Neural progenitor cell (in vitro differentiated cells): ENCODE results near the gene B9D1. TPM values are rescaled to one million over a fixed set of nuclear protein-coding genes. Genes with fewer than 3 reads are reported as not detected.

Source experiments
- DNase-seq: peaks from one replicate; pipeline ENCODE4 v3.0.0-alpha.2; 2016; ENCODE audit warnings: low spot score
- H2AFZ ChIP-seq: fragments of 200-600 bp; sonication (generic); replicated peaks from 2 replicates; pipeline ENCODE4 v1.6.1; 2016; ENCODE audit warnings: antibody characterized with exemption
- H3F3A ChIP-seq: fragments of 200-600 bp; sonication (generic); 2 replicates; pipeline ENCODE4 v1.6.1; 2016; ENCODE audit warnings: antibody characterized with exemption, low read depth
- H3K27ac ChIP-seq: fragments of 200-600 bp; sonication (generic); 2 replicates; pipeline ENCODE4 v1.5.1; 2016; ENCODE audit warnings: mild to moderate bottlenecking
- H3K27me3 ChIP-seq: fragments of 200-600 bp; sonication (generic); 2 replicates; pipeline ENCODE4 v1.6.1; 2016; ENCODE audit warnings: mild to moderate bottlenecking, moderate library complexity
- H3K36me3 ChIP-seq: fragments of 200-600 bp; sonication (generic); 2 replicates; pipeline ENCODE4 v1.5.1; 2016
- H3K4me1 ChIP-seq: fragments of 200-600 bp; sonication (generic); 2 replicates; pipeline ENCODE4 v1.6.1; 2016; ENCODE audit warnings: mixed run types
- H3K4me2 ChIP-seq: fragments of 200-600 bp; sonication (generic); 2 replicates; pipeline ENCODE4 v1.6.1; 2016
- H3K4me3 ChIP-seq: fragments of 200-600 bp; sonication (generic); 2 replicates; pipeline ENCODE4 v1.5.1; 2016
- H3K79me2 ChIP-seq: fragments of 200-600 bp; sonication (generic); 2 replicates; pipeline ENCODE4 v1.6.1; 2016; ENCODE audit warnings: low read depth
- H3K9ac ChIP-seq: fragments of 200-600 bp; sonication (generic); 2 replicates; pipeline ENCODE4 v1.6.1; 2016
- H3K9me3 ChIP-seq: fragments of 200-600 bp; sonication (generic); 2 replicates; pipeline ENCODE4 v1.5.1; 2016; ENCODE audit warnings: low read depth
- H4K20me1 ChIP-seq: fragments of 200-600 bp; sonication (generic); 2 replicates; pipeline ENCODE4 v1.6.1; 2016; ENCODE audit warnings: low read depth
- H3K27ac Mint-ChIP-seq: 3 replicates; pipeline ENCODE4 v1.8.0; 2021; ENCODE audit warnings: mixed read lengths
- H3K27me3 Mint-ChIP-seq: 2 replicates; pipeline ENCODE4 v1.8.0; 2022; ENCODE audit warnings: low read depth, mild to moderate bottlenecking, inconsistent platforms, moderate library complexity, mixed read lengths; ENCODE audit not compliant: insufficient read depth
- H3K36me3 Mint-ChIP-seq: 3 replicates; pipeline ENCODE4 v1.8.0; 2021; ENCODE audit warnings: mixed read lengths
- H3K4me1 Mint-ChIP-seq: 3 replicates; pipeline ENCODE4 v1.8.0; 2021; ENCODE audit warnings: mixed read lengths
- H3K4me3 Mint-ChIP-seq: 3 replicates; pipeline ENCODE4 v1.8.0; 2021; ENCODE audit warnings: mild to moderate bottlenecking, moderate library complexity, mixed read lengths
- H3K9me3 Mint-ChIP-seq: 3 replicates; pipeline ENCODE4 v1.8.0; 2020; ENCODE audit warnings: mixed read lengths
- CTCF ChIP-seq: fragments of 200-600 bp; sonication (generic); IDR thresholded peaks from 2 replicates; pipeline ENCODE4 v1.5.1; 2017; ENCODE audit warnings: antibody characterized with exemption, mild to moderate bottlenecking
- EZH2 ChIP-seq: fragments of 200-600 bp; sonication (generic); IDR thresholded peaks from 2 replicates; pipeline ENCODE4 v1.6.1; 2017; ENCODE audit warnings: antibody characterized with exemption, mild to moderate bottlenecking, moderate library complexity
- EZH2phosphoT487 ChIP-seq: fragments of 200-600 bp; sonication (generic); IDR thresholded peaks from 2 replicates; pipeline ENCODE4 v1.6.1; 2017; ENCODE audit warnings: antibody characterized with exemption
- total RNA-seq: library from RNA; depleted of rRNA; stranded (reverse); fragments of >200 nt; gene quantifications from 2 replicates; pipeline ENCODE4 v1.2.3, GENCODE V29; 2015; ENCODE audit warnings: low replicate concordance

Gene B9D1
- total RNA-seq, 1 donor from 2014 or later, result 15.1 TPM

GRCh38 chr17:19299866-19300265 lies 62.7 kb downstream of the B9D1 start:
- Histone ChIP-seq H4K20me1 (peaks cover 69% of the 10 kb centered on the region), H3K9me3 (no peaks in the 10 kb centered on the region), H3K27me3 (no peaks in the 10 kb centered on the region), H3K4me3 (peak overlapping the region; percentile 2), H3K79me2 (peaks cover 5% of the 10 kb centered on the region), H3K9ac (no peak overlapping the region), H3K4me1 (peaks cover 20% of the 10 kb centered on the region), H3K36me3 (no peaks in the 10 kb centered on the region), H3K27ac (peak overlapping the region; percentile 49), H2AFZ (no peak overlapping the region), H3F3A (peaks cover 19% of the 10 kb centered on the region), H3K4me2 (peak overlapping the region; percentile 65)
- H3K27ac Mint-ChIP-seq, result no peak overlapping the region
- peaks cover 5% of the 10 kb centered on the region for H3K36me3 Mint-ChIP-seq
- peaks cover 2% of the 10 kb centered on the region for H3K27me3 Mint-ChIP-seq
- no peak for DNase-seq
- no peaks in the 10 kb centered on the region for H3K9me3 Mint-ChIP-seq
- TF ChIP-seq EZH2phosphoT487 (no peak), CTCF (no peak), EZH2 (no peak)
- no peak overlapping the region for H3K4me3 Mint-ChIP-seq
- H3K4me1 Mint-ChIP-seq, result peaks cover 34% of the 10 kb centered on the region

- Histone ChIP-seq H3K9me3 (no peaks in the 10 kb centered on the region), H3K4me3 (peak overlapping the region; percentile 2), H3K4me2 (peak overlapping the region; percentile 65), H4K20me1 (peaks cover 65% of the 10 kb centered on the region), H3K27ac (peak overlapping the region; percentile 49), H3K79me2 (peaks cover 5% of the 10 kb centered on the region), H3K36me3 (no peaks in the 10 kb centered on the region), H3F3A (peaks cover 19% of the 10 kb centered on the region), H3K27me3 (no peaks in the 10 kb centered on the region), H2AFZ (no peak overlapping the region), H3K4me1 (peaks cover 20% of the 10 kb centered on the region), H3K9ac (no peak overlapping the region)
- peaks cover 2% of the 10 kb centered on the region for H3K27me3 Mint-ChIP-seq
- peaks cover 34% of the 10 kb centered on the region for H3K4me1 Mint-ChIP-seq
- DNase-seq, result peak; percentile 44
- H3K9me3 Mint-ChIP-seq, result no peaks in the 10 kb centered on the region
- no peak overlapping the region for H3K4me3 Mint-ChIP-seq
- peaks cover 5% of the 10 kb centered on the region for H3K36me3 Mint-ChIP-seq
- H3K27ac Mint-ChIP-seq, result no peak overlapping the region
- TF ChIP-seq CTCF, result no peak
- no peak for TF ChIP-seq EZH2
- no peak for TF ChIP-seq EZH2phosphoT487
Observed at GRCh38 chr17:19299214-19299747, 63.2 kb downstream of the B9D1 start.

GRCh38 chr17:19298569-19299213 lies 63.8 kb downstream of the B9D1 start:
- Histone ChIP-seq H3K4me1 (peaks cover 20% of the 10 kb centered on the region), H2AFZ (no peak overlapping the region), H3K9me3 (no peaks in the 10 kb centered on the region), H3K4me3 (no peak overlapping the region), H3K36me3 (no peaks in the 10 kb centered on the region), H4K20me1 (peaks cover 59% of the 10 kb centered on the region), H3K27me3 (no peaks in the 10 kb centered on the region), H3K9ac (no peak overlapping the region), H3K79me2 (peaks cover 5% of the 10 kb centered on the region), H3K27ac (peak overlapping the region; percentile 31), H3F3A (peaks cover 19% of the 10 kb centered on the region), H3K4me2 (peak overlapping the region; percentile 65)
- no peak overlapping the region for H3K4me3 Mint-ChIP-seq
- no peak for DNase-seq
- H3K4me1 Mint-ChIP-seq, result peaks cover 34% of the 10 kb centered on the region
- H3K27me3 Mint-ChIP-seq, result peaks cover 2% of the 10 kb centered on the region
- TF ChIP-seq EZH2 (no peak), CTCF (no peak), EZH2phosphoT487 (no peak)
- H3K36me3 Mint-ChIP-seq, result peaks cover 5% of the 10 kb centered on the region
- H3K9me3 Mint-ChIP-seq, result no peaks in the 10 kb centered on the region
- no peak overlapping the region for H3K27ac Mint-ChIP-seq
